HG02588 (cell line): ENCODE data around the gene ARG1.
"Not testable (repeated sequence)": the region's sequence is repeated elsewhere in the genome, so short reads cannot be mapped to it uniquely, and the experiment has no call there.

ENCODE experiments used
- ATAC-seq: cut with Tn5 transposase; IDR thresholded peaks from one replicate; pipeline ENCODE4 v1.9.1; 2021; ENCODE audit warnings: mild to moderate bottlenecking, moderate library complexity; ENCODE audit not compliant: unreplicated experiment

Gene ARG1

DNA sequence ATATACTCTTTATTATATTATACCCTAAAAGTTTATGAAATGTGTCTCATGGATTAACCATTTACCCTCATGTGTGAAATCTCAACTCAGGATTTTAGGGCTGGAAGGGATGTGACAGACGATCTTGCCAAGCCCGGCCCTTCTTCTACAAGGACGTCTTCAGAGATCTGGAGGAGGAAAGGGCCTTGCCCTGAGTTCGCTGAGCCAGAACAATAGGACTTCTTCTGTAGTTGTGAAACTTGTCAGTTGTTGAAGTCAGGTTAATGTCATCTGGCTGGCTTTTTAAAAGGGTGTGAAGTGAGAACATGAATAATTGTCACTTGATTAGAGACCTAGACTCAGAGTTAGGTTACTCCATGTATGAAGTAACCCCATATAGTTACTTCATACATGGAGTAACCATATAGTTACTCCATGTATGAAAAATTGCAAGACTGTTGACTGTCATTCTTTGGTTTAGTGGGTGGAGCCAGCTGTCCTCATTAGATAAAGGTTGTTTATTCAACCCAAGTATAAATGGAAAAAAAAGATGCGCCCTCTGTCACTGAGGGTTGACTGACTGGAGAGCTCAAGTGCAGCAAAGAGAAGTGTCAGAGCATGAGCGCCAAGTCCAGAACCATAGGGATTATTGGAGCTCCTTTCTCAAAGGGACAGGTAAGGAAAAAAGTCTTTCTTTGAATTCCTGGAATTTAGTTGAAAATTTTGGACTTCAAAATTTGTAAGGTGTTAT is at the start of gene ARG1:
Gene ARG1, plus strand, starts transcription at position 541 of the 730 bp plus-strand sequence. Its CDS starts 57 bp downstream, at position 598.
- no peak for ATAC-seq

DNA sequence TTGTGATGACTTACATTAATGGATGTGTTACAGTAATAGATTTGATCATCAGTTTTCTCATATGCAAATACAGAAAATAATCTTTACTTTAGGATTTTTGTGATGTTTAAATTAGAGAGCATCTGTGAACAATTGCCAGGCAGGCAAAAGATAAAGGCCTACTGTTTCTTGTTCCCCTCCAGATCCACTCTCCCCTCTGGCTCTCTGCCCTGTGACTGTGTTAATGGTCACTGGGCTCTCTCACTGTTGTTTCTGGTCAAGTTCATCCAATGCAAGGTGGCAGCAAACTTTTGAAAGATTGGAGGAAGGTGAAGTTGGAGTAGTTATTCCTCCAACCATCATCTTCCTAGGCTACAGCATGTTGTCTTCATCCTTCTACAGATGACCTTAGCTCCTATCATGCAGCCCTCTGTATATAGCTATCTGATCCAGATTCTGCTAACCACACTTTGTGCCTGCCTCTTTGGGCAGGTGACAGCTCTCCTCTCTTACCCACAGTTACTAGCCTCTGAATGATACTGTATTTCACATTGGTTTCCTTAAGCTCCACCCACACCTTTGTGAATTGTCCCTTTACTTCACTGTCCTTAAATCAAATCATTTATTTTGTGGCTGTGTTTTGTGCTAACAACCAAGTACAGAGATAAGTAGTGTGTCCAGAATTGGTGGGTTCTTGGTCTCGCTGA is 48.9 kb upstream of the ARG1 start:
- no peak for ATAC-seq

DNA sequence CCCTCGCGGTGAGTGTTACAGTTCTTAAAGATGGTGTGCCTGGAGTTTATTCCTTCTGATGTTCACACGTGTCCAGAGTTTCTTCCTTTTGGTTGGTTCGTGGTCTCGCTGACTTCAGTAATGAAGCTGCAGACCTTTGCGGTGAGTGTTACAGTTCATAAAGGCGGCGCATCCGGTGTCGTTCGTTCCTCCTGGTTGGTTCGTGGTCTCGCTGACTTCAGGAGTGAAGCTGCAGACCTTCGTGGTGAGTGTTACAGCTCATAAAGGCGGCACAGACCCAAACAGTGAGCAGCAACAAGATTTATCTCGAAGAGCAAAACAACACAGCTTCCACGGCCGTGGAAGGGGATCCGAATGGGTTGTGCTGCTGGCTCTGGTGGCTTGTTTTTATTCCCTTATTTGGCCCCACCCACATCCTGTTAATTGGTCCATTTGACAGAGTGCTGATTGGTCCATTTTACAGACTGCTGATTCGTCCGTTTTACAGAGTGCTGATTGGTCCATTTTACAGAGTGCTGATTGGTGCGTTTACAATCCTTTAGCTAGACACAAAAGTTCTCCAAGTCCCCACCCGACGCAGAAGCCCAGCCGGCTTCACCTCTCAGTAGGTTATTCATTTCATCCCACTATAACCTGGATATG is 48.2 kb upstream of the ARG1 start:
- no peak for ATAC-seq

DNA sequence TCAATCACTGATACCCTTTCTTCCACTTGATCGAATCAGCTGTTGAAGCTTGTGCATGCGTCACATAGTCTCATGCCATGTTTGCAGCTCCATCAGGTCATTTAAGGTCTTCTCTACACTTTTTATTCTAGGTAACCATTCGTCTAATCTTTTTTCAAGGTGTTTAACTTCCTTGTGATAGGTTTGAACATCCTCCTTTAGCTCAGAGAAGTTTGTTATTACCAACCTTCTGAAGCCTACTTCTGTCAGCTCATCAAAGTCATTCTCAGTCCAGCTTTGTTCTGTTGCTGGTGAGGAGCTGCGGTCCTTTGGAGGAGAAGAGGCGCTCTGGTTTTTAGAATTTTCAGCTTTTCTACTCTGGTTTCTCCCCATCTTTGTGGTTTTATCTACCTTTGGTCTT is 42.1 kb upstream of the ARG1 start:
- ATAC-seq = not testable (repeated sequence)

DNA sequence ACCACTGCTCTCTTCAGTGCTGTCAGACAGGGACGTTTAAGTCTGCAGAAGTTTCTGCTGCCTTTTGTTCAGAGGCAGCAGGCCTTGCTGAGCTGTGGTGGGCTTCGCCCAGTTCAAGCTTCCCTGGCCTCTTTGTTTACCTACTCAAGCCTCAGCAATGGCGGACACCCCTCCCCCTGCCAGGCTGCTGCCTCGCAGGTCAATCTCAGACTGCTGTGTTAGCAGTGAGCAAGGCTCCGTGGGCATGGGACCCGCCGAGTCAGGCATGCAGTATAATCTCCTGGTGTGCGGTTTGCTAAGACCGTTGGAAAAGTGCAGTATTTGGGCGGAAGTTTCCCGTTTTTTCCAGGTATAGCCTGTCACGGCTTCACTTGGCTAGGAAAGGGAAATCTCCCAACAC is 41.3 kb upstream of the ARG1 start:
- not testable (repeated sequence) for ATAC-seq

DNA sequence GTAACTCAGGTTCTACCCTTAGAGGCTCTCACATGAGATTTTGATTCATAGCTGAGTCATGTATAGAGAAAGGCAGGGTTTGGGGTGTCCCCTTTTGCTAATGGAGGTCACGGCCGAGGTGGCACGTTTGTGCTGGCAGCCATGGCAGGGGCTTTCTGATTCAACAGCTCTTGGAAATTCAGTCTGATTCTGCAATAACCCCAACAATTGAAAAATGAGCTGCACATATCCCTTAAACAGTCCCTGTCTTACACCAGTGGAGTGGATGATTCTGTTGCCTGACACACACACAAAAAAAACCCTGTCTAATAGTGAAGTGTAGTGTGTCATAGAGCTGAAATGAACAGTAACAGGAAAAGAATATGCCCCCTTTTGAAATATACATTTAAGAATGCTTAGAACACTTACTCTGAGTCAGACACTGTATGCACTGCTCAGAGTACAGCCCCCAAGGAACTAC is 40.4 kb upstream of the ARG1 start:
- peak; percentile 84 for ATAC-seq

DNA sequence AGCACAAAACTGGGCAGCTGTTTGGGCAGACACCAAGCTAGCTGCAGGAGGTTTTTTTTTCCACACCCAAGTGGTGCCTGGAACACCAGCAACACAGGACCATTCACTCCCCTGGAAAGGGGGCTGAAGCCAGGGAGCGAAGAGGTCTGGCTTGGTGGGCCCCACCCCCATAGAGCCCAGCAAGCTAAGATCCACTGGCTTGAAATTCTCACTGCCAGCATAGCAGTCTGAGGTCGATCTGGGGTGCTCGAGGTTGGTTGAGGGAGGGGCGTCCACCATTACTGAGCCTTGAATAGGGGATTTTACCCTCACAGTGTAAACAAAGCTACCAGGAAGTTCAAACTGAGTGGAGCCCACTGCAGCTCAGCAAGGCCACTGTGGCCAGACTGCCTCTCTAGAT is 34.4 kb upstream of the ARG1 start:
- ATAC-seq = not testable (repeated sequence)

DNA sequence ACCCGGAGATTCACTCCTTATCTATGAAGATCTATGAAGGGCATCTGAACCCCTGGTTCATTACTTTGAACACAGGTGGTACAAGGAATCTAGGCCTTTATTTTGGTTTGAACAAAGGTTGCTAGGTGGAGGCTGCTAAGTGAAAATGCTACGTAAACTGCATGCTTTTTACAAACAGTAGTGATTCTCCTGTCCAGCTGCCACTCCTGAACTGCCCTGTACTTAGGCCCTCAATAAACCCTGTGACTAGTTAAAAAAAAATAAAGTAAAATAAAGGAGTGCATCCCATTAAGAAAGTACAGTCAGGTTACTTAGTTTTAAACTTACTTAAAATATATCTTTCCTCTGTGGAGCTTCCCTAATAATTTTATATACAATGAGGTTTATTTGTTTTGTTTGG is 27.7 kb upstream of the ARG1 start:
- ATAC-seq = no peak

DNA sequence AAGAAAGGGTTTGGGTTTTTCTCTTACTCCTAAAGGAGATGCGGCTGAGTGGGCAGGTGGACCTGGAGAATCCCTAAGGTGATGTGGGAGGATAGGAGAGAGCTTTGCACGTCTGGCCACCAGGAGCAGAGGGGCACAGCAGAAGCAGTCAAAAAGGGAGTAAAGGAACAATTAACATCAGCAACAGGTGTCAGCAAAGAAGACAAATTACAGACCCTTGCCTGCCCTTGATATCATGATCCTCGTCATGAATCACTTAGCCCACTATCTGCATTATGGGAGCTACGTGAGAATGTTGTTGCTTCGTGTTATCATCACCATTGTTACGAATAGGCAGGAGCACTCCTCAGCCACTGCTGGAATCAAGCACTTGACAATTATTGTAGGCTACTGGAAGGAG is 25.5 kb upstream of the ARG1 start:
- ATAC-seq = no peak

DNA sequence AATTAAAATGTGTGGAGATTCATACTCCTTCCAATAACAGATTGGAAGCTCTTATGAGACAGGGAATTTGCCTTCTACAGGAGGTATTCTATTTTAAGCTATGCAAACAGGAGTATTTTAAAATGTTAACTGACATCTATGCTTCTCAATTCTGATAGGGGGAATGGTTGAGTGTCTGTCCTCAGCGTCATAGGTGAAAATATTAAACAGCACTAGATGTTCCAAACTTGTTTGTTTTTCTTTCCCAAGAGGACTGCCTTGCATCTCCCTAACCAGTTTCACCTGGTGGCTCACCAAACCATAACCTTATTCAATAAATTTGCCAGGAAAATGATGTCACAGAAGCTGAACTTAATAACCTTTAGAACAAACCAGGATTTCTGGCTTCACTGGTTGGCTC is 24.6 kb upstream of the ARG1 start:
- no peak for ATAC-seq

DNA sequence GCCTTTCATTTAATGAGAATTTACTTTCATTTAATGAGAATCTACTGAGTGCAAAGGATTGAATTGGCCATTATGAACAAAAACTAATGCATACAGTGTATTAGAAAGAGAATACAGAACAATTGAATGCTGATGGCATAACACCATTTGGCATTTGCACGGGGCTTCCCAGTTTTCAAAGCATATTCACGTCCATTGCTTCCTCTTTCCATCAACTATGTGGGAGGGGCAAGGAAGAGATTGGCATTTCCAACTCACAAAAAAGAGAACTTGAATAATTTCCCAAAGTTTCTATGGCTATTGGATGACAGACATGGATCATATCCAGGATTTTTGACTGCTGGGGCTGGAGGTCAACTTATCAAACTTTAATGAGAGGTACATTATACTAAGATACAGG is 23.2 kb upstream of the ARG1 start:
- no peak for ATAC-seq

DNA sequence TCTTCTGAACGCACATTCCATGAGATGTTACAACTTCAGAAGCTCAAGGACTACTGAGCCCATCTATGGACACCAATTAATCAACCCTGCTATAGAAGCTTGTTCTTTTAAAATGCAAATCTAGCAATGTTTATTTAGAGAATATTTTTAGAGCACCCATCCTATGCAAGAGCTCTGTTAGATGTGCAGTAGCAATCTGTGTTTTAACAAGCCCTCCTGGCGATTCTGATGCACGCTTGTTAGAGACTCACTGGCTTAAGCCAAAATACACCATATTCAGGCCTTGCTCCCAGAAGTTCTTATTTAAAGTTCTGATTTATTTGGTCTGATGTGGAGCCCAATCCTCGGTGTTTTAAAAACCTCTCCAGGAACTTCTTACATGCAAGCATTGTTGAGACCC is 21.1 kb upstream of the ARG1 start:
- no peak for ATAC-seq

DNA sequence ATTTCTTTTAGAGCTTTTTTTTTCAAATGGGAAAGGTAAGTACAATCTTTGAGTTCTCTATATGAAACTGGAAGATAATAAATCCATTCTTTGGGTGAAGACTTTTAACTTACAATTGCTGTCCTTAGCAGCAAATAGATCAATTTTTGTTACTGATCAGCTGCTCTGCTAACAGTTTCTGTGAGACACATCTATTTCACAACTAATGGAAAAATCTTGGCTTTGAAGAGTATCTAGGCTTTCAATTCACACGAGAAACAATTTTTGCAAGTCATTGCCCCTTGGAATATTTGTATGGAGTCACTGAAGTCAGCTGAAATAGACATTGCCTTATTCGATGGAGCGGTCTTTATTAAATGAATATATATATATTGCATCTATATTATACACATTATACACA is 20.5 kb upstream of the ARG1 start:
- ATAC-seq = no peak

DNA sequence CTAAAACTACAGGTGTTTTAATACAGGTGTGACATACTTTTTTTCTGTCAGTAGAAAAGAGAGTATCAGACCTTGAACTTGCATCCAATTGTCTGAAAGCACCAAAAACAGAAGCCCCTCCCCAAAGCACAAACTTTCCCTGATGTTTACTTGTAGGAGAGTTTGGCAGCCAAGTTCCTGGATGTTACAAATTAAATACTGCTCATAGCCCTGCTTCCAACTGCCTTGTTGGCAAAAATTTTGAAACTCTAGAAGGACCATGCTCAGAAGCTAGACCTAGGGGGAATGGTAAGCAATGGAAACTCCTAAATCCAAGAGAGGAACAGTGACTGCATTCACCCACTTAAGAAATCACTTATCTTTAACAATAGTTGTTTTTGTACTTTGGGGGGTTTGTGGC is 17.0 kb upstream of the ARG1 start:
- no peak for ATAC-seq

DNA sequence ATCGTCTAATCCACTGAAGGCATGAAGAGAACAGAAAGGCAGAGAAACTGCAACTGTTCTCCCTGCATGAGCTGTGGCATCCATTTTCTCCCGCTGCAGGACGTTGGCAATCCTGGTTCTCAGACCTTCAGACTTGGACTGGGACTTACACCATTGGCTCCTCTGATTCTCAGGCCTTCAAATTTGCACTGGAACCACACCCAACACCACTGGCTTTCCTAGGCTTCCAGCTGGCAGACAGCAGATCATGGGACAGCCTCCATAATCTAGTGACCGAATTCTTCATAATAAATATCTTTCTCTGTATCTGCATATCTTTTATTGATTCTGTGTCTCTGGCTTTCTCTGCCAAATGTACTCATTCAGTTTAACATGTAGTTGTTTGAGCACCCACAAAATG is 14.1 kb upstream of the ARG1 start:
- no peak for ATAC-seq

DNA sequence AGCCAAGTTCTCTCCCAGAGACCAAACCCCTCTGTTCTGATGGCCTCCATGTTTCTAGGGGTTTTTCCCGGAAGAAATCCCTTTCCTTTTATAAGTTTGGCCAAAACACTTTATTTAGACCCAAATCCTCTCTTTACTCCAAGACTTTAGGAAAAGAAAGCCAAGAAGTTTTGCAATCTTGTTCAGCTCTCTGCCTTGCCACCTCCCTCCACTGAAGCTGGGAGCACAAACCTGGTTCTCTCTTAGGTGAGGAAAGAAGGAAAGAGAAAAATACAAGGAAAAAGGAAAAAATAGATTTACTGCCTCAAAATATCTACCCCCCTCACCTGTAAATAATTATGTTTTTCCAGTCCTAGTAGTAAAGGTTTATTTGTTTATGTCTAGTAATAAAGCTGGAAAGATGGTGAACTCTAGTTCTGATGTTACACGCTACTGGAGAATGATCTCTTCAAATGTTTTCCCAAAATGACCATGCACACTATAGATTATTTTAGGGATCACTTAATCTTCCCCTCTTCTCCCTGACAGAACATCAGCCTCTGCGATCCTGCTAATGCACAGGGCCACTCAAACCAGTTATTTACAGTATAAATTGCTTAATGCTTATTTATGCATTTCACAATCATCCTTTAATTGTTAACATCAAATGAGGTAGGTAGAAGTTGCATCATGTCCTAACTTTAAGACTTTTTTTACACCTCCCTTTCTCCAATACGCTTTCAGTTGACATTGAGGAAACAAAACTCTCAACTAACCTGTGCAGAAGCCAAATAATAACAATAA is 10.9 kb upstream of the ARG1 start:
- no peak for ATAC-seq

DNA sequence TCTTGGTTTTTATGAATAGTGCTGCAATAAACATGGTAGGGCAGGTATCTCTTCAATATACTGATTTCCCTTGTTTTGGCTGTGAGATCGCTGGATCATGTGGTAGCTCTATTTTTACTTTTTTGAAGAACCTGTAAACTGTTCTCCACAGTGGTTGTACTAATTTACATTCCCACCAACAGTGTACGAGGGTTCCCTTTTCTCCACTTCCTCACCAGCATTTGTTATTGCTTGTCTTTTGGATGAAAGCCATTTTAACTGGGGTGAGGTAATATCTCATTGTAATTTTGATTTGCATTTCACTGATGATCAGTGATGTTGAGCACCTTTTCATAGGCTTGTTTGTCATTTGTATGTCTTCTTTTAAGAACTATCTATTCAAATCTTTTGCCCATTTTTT is 8.0 kb upstream of the ARG1 start:
- no peak for ATAC-seq

DNA sequence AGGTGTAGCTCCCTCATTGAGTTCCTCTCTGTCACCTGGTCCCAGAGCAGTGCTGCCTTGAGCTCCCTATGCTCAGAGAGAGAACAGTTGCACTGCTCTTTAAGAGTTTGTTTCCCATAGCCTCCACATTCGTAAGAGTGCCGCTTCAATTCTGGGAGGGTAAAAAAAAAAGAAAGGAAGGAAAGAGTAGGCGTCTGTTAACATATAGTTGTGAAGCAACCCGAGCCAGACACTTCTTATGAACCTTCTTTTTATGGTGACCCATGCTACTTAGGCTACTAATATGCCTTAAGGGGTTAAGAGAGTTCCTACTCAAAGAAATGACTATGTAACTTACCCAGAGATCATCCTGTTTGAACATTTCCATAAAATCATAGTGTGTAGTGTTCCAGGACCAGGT is 4.3 kb upstream of the ARG1 start:
- no peak for ATAC-seq

DNA sequence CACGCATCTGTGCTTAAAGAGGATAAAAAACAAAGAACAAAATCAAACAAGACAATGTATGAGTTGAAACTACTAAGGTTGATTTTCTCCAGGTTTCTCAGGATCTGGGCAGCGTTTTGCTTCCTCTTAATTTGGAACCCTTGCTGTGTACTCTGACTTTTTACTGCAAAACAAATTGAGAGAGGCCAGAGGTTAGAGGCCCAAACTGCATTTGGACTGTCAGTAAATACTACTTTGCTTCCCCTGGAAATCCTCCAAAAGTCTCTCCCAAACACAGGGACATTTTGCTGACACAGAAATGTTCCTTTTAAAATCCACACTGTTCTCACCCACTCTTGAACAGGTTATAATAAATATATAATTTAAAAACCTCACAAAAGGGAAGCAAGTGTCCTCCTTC is 1.1 kb downstream of the ARG1 start:
- no peak for ATAC-seq

DNA sequence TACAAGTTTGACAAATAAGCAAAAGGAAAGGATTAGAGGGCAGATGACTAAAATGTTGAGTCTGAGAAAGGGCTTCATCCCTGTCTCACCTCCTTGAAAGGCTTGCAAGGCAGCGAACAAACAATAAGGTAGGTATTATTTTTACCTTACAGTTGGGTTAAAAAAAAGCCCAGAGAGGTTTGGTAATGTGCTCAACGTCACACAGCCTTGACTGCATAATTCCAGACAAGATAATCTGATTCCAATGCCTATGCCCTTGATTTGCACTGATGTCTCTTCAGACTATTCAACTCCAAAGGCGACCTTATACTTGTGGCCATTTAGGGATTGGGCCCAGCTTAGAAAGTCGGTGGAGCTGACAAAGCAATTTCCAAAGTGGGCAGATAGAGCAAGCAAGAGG is 1.7 kb downstream of the ARG1 start:
- ATAC-seq = no peak

DNA sequence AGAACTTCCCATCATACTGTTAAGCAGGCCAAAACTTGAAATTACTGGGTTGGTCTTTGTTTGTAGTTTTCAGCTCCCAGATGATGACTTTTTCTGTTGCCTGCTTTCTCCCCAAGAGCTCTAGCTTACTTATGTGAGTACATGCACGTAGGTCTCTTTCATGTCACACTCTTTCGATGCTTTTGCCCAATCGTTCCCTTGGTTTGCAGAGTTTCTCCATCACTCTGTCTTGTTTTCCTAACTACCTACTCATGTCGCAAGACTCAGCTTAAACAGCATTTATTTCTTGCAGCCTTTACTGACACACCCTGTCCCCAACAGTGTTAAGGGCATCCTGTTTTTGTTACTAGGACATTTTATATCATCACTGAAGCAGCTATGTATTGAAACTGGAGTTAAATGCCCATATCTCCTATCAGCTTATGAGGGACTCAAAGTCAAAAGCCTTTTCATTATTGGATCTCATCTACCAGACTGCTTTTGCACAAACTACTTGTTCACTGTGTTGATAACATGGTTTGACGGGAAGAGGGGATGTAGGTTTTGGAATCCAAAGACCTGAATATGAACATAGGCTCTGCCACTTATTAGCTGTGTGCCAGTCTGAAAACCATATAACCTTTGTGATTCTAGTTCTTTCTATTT is 2.9 kb downstream of the ARG1 start:
- no peak for ATAC-seq
